Measurements from ENCODE around the gene ZCCHC2. TPM values are rescaled to one million over a fixed set of nuclear protein-coding genes. Genes with fewer than 3 reads are reported as not detected.

Gene ZCCHC2
- polyA plus RNA-seq, 1 donor (not counting 4 experiments of a cell fraction or from before 2014, with no cell fraction given), result 12.9 TPM

GRCh38 chr18:62605685-62606084, 82.9 kb downstream of the ZCCHC2 start:
- no peak for DNase-seq (ENCODE audit: low read depth, low spot score)
- no peaks in the 10 kb centered on the region for H3K9me3 ChIP-seq (ENCODE audit: control insufficient read depth, low read depth, low read length)

GRCh38 chr18:62606106-62606505, 83.3 kb downstream of the ZCCHC2 start:
- Histone ChIP-seq H3K27ac (ENCODE audit: control insufficient read depth, insufficient read depth, low read length) (no peak overlapping the region), H3K9me1 (ENCODE audit: control insufficient read depth, extremely low read depth, insufficient read depth, low read length) (no peaks in the 10 kb centered on the region), H3K36me3 (ENCODE audit: control insufficient read depth in 2 of 2, extremely low read depth in 1 of 2, insufficient read depth in 2 of 2, low read length in 2 of 2) (no peaks in the 10 kb centered on the region), H3K27me3 (ENCODE audit: control insufficient read depth, extremely low read depth, insufficient read depth, low read length) (peaks cover 19% of the 10 kb centered on the region), H3K9ac (ENCODE audit: control insufficient read depth, extremely low read depth, insufficient read depth, low read length) (no peak overlapping the region), H3K4me1 (ENCODE audit: control insufficient read depth, extremely low read depth, insufficient read depth, low read length) (no peaks in the 10 kb centered on the region), H3K9me3 (ENCODE audit: control insufficient read depth, low read depth, low read length) (no peaks in the 10 kb centered on the region), H3K79me2 (ENCODE audit: control insufficient read depth, insufficient read depth, low read length) (no peaks in the 10 kb centered on the region), H3K4me3 (ENCODE audit: control insufficient read depth in 2 of 3, extremely low read depth in 1 of 3, insufficient read depth in 2 of 3, low read depth in 1 of 3, low read length in 3 of 3) (no peak overlapping the region), H4K20me1 (ENCODE audit: control insufficient read depth, extremely low read depth, insufficient read depth, low read length) (no peaks in the 10 kb centered on the region), H3K4me2 (ENCODE audit: control insufficient read depth, extremely low read depth, insufficient read depth, low read depth, low read length) (no peak overlapping the region), H2AFZ (ENCODE audit: control insufficient read depth, low read length) (no peak overlapping the region)
- DNase-seq (ENCODE audit: low read depth, low spot score) (no peak), FAIRE-seq (no peak)
- no peak for TF ChIP-seq EZH2 (IDR thresholded peaks at IDR 0.05; ENCODE audit: low read length)
- TF ChIP-seq CTCF (optimal IDR thresholded peaks at IDR 0.05 in 1 of 3, IDR thresholded peaks at IDR 0.05 in 1 of 3, conservative IDR thresholded peaks at IDR 0.05 in 1 of 3; ENCODE audit: extremely low read depth in 1 of 3, insufficient read depth in 2 of 3, low read length in 3 of 3), result no peak
- dilution Hi-C loops (cut with MboI; ENCODE audit: extremely low pct_ligation_motif_present, low sequenced_read_pairs), result no loop called here

More at GRCh38 chr18:62605685-62606084, 82.9 kb downstream of the ZCCHC2 start:
- no peak overlapping the region for H3K27ac ChIP-seq (ENCODE audit: control insufficient read depth, insufficient read depth, low read length)
- TF ChIP-seq CTCF (optimal IDR thresholded peaks at IDR 0.05 in 1 of 3, IDR thresholded peaks at IDR 0.05 in 1 of 3, conservative IDR thresholded peaks at IDR 0.05 in 1 of 3; ENCODE audit: extremely low read depth in 1 of 3, insufficient read depth in 2 of 3, low read length in 3 of 3), result no peak
- TF ChIP-seq EZH2 (IDR thresholded peaks at IDR 0.05; ENCODE audit: low read length), result no peak
- H3K79me2 ChIP-seq (ENCODE audit: control insufficient read depth, insufficient read depth, low read length), result no peaks in the 10 kb centered on the region
- H3K4me2 ChIP-seq (ENCODE audit: control insufficient read depth, extremely low read depth, insufficient read depth, low read depth, low read length), result no peak overlapping the region
- no peaks in the 10 kb centered on the region for H3K36me3 ChIP-seq (ENCODE audit: control insufficient read depth in 2 of 2, extremely low read depth in 1 of 2, insufficient read depth in 2 of 2, low read length in 2 of 2)
- H2AFZ ChIP-seq (ENCODE audit: control insufficient read depth, low read length), result no peak overlapping the region
- H3K27me3 ChIP-seq (ENCODE audit: control insufficient read depth, extremely low read depth, insufficient read depth, low read length), result peaks cover 18% of the 10 kb centered on the region
- FAIRE-seq, result no peak
- no peaks in the 10 kb centered on the region for H4K20me1 ChIP-seq (ENCODE audit: control insufficient read depth, extremely low read depth, insufficient read depth, low read length)
- H3K9ac ChIP-seq (ENCODE audit: control insufficient read depth, extremely low read depth, insufficient read depth, low read length), result no peak overlapping the region
- dilution Hi-C loops (cut with MboI; ENCODE audit: extremely low pct_ligation_motif_present, low sequenced_read_pairs), result no loop called here
- no peaks in the 10 kb centered on the region for H3K9me1 ChIP-seq (ENCODE audit: control insufficient read depth, extremely low read depth, insufficient read depth, low read length)
- H3K4me3 ChIP-seq (ENCODE audit: control insufficient read depth in 2 of 3, extremely low read depth in 1 of 3, insufficient read depth in 2 of 3, low read depth in 1 of 3, low read length in 3 of 3), result no peak overlapping the region
- no peaks in the 10 kb centered on the region for H3K4me1 ChIP-seq (ENCODE audit: control insufficient read depth, extremely low read depth, insufficient read depth, low read length)
